Measurements from ENCODE around the gene RPS21. TPM values are rescaled to one million over a fixed set of nuclear protein-coding genes. Genes with fewer than 3 reads are reported as not detected.
A peak's percentile ranks its signal among the peaks of the same experiment; 100 is the strongest.

The RPS21 gene
- polyA plus RNA-seq, 1 donor = 686 TPM

DNA sequence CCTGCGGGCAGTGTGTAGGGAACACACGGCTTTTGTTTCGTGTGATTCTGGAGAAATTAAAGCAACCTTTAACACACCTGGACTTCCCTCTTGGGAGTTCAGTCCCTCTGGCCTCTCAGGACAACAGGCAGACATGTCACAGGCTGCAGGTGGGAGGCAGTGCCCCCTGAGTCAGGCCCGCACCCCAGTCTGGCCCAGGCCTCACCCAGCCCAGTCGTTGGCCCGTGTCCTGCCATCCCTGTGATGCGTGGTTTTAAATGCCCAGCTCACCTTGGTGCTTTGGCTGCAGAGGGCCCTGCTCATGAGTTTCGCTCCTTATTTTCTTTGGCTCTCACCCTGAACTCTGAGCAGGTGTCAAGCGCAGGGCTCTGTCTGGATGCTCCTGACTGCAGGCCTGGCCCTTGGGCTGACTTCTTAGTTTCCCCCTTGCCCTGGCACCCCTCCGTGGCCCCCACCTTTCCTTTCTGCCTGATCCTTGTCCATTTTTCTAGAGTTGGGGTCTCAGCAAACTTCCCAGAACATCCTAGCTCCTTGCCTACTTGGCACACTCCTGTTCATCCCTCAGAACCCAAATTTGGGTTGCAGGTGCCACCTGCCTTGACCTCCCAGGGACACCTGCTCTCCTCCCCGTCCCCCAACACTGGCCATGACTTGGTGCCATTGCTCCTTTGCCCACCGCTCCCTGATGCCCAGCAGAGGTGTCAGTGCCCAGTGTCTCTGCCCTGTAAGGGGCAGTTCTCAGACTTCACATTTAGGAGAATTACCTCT is 22.4 kb downstream of the RPS21 start:
- DNase-seq = no peak

DNA sequence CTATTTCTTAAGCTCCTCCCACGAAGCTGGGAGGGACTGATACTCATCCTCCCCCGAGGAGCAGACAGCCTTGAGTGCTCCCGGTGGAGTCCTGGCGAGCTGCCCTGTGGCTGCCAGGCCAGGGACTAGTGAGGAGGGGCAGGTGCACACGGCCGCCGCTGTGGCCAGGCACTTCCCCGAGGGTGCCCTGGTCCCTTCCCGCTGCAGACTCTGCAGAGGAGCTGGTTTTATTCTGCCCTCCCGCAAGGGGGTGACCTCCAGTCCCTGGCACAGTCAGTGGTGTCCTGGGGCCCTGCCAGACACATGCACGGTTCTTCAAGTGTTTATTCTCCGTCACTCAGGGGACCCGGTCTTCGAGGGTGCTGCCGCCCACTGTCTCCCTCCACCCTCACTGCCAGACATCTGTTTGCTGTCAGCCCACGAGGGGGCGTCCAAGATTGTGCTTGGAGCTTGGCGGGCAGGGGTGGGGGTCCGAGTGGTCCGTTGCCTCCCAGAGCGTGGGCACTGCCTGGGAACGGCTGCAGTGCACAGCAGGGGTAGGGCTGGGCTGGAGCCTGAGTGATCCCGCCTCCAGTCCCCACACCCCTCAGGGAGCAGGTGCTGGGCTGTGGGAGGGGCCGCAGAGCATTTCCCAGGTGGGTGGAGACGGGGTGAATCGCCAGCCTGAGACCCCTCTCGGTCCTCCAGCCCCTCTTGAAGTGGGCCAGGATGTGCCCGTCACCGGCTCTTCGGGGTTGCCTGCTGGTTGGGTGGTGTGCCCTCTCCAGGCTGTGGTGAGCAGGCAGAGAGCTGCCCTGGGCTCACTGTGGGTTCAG is 23.2 kb downstream of the RPS21 start:
- DNase-seq = peak; percentile 73

DNA sequence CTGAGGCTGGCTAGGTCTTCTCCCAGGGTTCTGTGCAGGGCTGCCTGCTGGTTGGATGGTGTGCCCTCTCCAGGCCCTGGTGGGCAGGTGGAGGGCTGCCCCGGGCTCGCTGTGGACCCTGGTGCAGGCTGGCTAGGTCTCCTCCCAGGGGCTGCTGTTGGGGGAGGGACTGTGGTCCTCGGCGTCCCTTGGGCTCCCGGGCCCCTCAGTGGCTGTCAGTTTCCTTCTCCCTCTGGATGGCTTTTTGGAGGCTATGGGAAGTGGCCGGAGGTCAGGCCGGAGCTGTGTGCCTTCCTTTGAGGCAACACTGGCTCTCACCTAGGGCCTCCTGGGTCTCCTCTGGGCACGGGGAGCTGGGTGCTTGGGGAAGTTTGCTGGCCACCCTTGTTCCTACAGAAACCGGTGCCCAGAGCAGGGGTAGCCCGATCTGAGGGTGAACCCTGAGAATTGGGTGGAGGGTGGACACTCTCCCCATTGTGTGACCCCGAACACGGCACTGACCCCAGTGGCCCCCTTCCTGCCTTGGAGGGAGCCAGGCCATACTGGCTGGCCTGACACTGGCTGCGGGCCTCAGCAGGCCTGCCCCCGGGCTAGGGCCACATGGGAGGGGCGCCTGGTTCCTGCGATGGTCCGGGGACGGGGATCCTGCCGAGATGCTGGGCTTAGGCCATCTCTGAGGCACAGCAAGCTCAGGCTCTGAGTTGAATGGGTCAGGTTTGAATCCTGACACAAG is 24.0 kb downstream of the RPS21 start:
- DNase-seq = no peak

GRCh38 chr20:62411479-62412193 is 24.7 kb downstream of the RPS21 start:
- DNase-seq = no peak

DNA sequence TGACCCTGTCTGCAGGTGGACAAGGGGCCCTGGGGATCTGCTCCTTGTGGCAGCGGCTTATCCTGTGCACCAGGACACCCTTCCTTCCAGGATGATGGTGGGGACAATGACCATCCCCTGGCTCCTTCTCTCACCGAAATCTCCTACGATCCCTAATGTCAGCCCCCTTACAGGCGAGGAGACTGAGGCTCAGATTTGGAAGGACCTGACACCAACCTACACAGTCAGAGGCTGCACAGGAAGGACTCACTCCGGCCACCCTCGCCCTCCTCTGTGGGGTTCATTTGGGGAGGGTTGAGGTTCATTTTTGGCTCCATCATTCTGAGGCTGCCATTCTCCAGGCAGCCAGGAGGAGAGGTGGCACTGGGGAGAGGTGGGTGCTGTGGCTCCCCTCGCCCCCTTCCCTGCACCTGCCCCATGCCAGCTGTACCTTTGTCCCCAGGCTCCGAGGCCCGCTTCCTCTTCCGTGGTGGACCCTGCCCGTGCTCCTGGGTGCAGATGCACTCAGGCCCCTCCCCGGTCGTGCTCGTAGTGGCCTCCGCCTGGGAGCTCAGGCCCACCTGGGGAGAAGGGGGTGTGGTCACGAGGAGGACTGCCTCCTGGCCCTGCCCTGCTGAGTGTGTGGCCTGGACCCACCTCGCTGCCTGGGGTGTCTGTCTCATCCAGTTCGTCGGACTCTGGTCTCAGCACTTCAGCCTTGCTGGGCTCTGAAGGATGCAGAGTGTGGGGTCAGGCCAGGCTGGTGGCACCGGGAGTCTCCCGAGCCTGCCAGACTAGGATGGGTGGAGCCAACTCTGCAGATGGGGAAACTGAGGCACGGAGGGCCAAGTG is 25.5 kb downstream of the RPS21 start:
- DNase-seq = no peak

GRCh38 chr20:62413025-62413570 is 26.2 kb downstream of the RPS21 start:
- no peak for DNase-seq

DNA sequence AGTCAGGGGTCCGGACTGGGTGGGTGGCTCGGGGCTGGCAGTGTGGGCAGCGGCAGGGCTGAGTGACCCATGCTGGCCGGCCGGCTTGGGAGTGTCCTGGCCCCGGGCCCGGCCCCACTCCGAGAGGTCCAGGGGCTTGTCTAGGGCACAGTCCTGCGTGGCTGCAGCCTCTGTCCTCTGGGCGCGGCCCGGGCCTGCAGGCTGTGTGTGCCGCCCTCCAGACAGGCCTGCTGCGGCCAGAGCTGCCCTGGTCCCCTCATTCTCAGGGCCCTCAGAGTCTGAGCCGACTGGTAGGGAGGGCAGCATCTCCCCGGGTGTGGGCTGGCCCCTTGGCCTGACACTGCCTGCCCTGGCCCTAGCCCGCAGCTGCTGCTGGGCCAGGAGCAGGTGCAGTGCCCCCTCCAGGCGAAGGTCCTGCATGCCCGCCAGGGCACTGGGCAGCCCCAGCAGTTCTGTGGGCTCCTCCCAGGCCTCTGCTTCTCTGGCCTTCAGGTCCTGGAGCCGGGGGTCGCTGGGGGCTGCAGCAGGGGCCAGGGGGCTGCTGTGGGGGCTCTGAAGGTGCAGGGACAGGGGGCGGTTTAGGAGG is 27.1 kb downstream of the RPS21 start:
- no peak for DNase-seq

DNA sequence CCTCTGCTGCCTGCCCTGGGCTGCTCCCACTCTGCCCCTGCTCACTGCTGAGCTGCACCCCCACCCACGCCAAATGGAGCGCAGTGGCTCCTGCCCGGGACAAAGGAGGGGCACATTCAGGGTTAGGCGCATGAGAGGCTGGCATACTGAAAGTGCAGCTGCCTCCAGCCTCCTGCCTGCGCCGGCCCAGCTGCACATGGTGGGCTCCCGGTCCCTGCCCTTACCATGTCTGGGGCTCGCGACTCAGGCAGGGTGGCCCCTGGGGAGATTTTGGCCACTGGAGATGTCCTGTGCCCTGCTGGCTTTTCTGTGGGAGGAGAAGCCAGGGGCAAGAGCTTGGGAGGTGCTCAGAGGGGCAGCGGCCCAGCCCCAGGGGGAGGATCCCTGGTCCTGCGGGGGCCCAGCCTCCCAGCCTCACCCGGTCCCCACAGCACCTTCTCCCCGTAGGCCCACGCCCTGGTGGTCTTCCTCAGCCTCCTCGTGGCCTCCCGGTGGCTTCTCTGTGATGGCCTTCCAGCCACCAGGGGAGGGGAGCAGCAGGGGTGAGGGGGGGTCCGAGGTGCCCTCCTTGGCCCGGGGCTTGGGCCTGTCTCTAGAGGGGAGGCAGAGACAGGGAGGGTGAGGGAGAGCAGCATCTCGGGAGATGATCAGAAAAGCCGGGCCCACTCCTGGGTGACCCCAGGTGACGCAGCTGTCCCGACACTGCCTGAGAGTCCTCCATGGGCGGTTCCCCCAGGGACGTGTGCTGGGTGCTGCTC is 28.6 kb downstream of the RPS21 start:
- DNase-seq = no peak

GRCh38 chr20:62416651-62417637 is 30.0 kb downstream of the RPS21 start:
- no peak for DNase-seq

DNA sequence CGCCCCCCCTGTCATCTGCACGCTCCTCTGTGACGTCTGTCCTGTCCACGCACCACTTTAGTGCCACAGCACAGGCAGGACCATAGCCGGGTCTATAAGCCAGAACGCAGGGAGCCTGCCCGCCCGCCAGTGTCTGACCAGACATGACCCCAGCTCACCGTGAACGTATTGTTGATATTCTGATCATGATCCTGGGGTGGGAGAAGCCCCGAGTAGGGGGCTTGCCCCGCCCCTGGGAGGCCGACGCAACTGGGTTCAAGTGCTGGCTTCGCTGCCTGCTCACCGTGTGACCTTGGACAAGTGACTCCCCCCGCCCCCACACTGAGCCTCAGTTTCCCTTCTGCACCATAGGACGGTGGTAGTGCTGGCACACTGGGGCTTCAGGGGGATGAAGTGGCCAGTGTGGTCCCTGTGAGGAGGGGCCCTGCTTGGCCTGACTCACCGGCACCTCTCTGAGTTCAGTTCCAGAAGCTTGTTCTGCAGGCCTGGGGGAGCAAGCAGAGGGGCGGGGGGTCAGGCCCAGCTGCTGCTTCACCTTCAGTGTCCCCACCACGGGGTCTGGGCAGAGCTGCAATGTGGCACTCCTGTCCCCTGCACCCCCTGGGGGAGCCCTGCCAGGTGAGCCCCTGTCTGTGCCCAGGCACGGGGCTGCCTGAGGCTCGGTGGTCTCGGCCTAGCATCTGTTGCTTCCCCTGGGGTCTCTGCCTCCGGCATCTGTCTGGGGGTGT is 31.2 kb downstream of the RPS21 start:
- DNase-seq = no peak

DNA sequence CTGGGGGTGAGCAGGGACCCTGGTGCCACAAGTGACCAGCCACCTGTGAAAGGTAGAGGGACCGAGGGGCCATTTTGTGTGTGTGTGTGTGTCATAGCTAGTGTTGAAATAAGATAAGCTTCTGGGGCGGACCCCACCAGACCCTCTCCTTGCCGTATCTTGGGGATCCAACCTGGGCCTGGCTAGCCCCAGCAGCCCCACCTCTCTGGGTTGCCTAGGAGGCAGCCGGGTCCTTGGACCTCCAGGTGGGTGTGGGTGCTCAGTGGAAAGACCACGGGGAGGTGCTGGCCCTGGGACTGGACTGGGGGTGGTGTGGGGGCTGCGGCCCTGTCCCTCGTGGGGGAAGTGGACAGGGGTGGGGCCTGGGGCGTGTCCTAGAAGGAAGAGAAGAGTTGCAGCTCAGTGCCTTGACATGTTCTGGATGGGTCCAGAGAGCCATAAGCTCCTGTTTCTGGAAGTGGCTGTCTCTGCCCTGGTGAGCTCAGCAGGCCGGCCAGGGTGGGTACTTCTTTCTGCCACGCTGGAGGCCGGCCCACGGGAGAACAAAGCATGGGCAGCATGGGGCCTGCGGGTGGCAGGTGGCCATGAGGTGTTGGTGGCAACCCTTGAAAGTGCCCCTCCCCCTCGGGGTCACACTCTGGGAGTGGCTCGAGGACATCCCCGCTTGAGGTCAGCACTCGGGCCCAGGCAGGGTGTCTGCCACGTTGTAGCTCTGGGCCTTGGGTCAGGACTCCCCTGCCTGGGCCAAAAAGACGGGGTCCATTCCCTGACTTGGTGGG is 32.0 kb downstream of the RPS21 start:
- DNase-seq = no peak

DNA sequence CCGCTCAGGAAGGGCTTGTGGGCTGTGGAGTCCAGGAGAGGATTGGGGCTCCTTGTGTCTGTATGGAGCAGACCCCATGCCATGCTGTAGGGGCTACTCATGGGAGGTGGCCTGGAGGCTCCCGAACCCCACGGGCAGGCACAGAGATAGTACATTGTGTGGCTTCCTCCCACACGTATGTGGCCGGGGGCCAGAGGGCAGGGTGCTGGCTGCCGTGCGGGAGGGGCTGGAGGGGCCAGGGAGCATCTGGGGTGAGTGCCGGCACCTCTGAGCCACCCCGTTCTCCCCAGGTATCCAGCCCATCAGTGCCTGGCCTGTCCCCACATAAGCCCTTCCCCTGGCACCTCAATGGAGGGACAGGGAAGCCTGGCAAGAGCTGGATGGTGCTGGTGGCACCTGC is 32.9 kb downstream of the RPS21 start:
- DNase-seq = no peak

DNA sequence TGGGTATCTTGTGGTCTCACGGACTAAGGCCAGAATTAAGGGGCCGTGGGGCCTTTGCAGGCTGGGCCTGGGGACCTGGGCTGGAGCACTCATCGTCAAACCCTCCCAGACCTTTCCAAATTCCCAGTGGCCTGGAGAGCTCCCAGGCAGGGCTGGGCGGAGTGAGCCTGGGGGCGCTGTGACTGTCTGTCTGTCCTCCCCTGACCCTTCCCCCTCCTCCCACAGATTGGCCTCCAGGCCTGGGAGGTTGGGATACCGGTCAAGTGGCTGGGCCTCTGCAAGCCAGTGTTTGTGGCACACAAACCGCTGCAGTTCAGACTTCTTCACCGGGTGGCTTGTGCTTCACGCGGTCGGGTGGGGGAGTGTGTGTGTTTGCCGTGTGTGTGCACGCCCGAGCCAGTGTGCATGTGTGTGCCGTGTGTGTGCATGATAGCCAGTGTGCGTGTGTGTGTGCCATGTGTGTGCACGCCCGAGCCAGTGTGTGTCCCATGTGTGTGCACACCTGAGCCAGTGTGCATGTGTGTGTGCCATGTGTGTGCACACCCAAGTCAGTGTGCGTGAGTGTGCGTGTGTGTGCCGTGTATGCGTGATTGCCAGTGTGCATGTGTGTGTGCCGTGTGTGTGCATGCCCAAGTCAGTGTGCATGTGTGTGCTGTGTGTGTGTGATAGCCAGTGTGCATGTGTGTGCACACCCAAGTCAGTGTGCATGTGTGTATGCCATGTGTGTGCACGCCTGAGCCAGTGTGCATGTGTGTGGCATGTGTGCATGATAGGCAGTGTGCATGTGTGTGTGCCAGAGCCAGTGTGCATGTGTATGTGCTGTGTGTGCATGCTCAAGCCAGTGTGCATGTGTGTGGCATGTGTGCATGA is 34.2 kb downstream of the RPS21 start:
- no peak for DNase-seq

DNA sequence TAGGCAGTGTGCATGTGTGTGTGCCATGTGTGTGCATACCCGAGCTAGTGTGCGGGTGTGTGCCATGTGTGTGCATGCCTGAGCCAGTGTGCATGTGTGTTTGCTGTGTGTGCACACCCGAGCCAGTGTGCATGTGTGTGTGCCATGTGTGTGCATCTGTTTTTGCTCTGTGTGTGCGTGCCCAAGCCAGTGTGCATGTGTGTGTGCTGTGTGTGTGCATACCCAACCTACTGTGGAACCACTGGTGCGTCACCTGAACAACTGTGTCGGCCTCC is 34.8 kb downstream of the RPS21 start:
- no peak for DNase-seq

DNA sequence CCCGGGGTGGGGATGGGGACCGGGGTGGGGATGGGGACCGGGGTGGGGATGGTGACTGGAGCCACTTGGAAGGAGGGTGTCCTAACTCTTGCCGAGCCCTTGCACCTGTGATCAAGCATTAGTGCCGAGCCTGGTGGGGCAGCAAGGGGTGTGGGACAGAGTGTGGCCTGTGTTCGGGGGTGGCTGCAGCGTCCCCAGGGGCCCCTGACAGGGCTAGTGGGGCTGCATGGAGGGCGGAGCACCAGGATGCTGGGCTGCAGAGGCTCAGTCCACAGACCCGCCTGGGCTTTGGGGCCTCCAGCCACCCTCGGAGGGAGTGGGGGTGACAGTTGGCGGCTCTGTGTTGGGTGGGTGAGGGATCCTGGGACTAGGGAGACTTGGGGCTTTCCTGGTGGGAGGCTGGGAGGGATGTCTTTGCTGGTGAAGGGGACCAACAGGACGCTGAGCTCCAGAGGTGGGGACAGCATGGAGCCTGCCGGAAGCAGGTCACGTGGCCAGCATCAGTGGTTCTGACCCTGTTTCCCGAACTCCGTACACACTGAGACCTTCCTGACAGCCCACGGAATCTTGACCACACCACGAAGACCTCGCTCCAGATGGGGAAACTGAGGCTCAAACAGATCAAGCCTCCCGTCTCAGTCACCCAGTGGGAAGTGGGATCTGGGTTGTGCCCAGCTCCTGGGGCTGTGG is 35.9 kb downstream of the RPS21 start:
- DNase-seq = no peak

DNA sequence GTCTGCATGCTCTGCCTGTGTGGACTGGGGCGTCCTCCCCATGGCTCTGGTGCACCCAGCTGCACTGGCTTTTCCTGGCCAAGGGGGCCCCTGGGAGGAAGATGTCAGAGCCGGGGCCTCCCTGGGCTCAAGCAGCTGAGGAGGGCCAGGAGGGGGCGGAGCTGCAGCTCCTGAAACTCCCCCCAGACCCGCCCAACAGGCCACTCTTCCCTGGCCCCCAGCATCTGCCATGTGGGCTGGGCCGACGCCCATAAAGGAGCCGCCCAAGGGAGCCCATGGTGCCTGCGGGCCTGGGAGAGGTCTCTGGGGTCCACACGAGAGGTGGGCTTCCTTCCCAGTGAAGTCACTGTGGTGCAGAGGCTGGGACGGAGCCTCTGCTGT is 36.4 kb downstream of the RPS21 start:
- DNase-seq = no peak
